Activated gamma-delta T cell treated with anti-CD3 and anti-CD28 coated beads, Interleukin-2, amount 50 U/mL, for 16 hours (primary cell): ENCODE data around the gene JSRP1.

ENCODE experiments used
- DNase-seq: peaks from one replicate; pipeline ENCODE4 v3.0.0-alpha.2; 2020; ENCODE audit warnings: low read depth

The JSRP1 gene

DNA sequence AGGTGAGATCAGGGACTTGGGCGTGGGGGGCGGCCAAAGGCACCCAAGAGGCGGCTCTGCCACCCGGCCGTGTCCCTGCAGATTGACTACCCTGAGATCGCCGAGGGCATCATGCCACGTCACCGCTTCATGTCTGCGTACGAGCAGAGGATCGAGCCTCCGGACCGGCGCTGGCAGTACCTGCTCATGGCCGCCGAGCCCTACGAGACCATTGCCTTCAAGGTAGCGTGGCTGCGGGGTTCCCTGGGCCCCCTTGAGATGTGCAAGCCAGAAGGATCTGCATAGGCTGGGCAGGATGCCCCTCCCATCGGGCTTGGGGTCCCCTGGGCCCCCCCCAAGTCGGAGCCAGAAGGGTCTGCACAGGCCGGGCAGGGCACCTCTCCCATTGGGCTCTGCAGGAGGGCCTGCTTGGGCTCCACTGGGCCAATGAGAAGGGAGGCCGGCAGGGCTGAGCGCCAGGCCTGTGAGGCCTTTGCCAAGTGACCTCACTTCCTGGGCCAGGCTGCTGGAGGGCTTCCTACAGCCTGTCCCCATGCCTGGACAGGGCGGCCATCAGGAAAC lies 9.3 kb downstream of the JSRP1 start:
- DNase-seq, result no peak

DNA sequence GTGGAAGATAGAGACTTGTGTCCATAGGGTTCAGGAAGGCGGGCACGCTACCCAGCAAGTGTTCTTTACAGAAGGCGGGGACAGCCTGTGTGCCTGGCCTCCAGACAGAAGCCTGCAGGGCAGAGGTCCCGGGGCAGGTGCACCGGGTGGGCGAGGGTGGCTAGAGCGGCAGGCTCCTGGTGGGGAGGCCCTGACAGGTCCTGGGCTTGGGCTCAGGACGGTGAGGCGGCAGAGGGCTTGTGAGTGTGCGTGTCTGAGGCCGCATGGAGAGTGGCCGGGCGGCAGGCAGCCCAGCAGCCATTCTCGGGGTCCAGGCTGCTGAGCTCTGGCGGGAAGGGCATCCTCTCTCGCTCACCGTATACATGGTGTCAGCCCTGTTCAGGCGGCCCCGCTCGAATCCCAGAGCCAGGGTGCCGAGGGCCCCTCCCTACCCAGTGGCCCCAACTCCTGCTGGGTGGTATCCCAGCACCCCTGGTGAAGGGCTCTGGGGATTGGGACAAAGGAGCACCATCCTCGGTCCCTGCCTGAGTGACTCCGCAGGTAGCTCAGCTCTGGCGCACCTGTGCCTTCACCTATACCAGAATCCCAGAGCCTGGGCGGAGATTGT lies 10.1 kb downstream of the JSRP1 start:
- no peak for DNase-seq

DNA sequence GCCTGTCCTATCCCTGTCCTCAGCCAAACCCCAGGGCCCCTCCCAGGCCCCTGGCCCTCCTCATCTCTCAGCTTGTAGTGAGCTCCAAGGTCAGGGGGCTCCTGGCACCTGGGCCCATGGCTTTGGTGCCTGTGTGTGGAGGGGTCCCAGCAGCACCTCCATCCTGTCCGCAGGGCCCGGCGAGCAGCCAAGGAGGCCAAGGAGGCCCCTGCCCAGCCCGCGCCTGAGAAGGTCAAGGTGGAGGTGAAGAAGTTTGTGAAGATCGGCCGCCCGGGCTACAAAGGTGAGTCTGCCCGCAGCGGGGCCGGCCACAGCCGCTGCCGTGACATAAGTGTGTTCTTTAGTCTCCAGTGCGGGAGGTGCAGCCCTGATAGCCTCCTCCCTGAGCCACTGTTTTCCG lies 10.9 kb downstream of the JSRP1 start:
- DNase-seq, result no peak

DNA sequence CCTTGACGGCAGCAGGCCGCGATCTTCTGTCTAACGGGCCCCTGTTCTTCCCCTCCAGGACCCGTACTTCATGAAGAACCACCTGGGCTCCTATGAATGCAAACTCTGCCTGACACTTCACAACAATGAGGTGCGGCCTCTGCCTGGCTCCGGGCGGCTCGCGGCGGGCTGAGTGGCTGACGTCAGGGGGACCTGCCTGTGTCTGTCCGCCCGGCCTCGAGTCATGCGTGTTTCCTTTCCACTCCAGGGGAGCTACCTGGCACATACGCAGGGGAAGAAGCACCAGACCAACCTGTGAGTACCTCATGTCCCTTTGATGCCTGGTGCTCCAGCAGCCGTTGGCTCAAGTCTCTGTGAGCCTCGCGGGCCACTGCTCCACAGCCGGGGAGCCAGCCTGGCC lies 11.7 kb downstream of the JSRP1 start:
- DNase-seq, result no peak

DNA sequence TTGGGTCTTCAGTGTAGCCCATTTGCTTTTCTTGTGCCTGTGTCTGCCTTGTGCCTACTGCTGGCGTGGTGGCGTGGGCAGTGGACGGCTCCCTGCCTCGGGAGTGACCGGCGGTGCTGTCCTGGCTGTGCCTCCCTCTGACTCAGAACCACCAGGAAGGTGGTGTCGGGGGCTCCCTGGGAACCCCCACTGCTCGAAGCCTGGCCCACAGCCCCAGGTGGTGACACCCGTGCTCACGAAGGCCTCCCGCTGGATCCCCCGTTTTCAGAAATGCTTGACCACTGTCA lies 12.1 kb downstream of the JSRP1 start:
- no peak for DNase-seq

DNA sequence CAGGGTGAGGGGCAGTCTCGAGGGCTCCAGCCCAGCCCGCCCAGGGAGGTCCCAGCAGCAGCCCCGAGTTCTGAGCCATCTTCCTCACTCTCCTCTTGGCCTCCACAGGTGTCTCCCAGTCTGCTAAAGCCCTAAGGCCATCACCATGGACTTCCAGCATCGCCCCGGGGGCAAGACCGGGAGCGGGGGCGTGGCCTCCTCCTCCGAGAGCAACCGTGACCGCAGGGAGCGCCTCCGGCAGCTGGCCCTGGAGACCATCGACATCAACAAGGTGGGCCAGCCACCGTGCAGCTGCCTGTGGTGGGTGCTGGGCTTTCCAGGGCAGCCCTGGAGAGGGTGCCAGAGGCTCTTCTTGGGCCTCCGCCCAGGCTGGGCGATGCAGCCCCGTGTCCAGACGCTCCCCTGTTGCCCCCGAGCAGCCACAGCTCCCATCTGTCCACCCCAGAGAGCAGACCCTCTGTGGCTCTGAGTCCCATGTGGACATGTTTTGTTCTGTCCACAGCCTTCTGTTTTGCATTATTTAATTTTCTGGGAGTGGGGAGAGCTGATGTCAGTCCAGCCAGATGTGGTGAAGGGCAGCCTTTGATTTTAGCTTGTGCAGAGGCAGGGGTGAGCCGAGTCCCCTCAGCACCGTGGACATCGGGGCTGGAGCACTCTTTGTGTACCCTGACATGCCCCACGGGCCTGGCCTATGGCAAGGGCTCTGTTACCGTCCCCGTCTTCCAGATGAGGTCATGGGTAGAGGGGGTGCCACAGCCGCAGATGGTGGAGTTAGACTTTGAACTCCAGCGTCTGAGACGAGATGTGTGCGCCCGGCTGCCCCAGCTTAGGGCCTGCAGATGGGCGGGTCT lies 12.7 kb downstream of the JSRP1 start:
- DNase-seq, result no peak

DNA sequence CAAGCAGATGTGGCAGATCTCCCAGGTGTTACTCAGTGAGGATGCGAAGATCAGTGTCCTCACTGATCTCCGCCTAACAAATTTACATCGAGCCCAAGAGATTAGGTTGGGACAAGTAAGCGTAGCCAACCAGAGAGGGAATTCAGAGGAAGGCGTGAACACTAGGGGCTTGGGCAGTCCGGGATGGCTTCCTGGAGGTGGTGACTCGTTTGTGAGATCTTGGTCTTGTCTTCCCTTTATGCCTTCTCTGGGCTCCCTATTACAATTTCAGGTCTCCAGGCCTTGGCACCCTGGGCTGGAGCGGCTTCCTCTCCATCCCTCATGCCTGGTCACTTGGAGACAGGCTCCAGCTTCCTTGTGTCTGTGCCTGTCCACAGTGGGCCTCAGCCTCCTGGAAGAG lies 13.4 kb downstream of the JSRP1 start:
- DNase-seq, result no peak

DNA sequence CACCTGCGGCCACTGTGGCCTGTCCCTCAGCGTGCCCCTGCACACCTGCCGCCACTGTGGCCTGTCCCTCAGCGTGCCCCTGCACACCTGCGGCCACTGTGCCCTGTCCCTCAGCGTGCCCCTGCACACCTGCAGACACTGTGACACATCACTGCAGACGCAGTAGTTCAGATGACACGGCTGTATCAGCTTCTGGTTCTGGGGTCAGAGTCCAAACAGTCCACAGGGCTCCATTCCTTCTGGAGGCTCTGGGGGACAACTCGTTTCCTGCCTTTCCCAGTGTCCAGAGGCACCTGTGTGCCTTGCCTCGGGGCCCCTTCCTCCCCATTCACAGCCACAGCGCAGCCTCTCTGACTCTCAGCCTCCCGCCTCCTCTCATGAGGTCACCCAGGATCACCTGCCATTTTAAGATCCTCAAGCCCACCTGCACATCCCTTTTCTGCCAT lies 14.1 kb downstream of the JSRP1 start:
- DNase-seq, result no peak

DNA sequence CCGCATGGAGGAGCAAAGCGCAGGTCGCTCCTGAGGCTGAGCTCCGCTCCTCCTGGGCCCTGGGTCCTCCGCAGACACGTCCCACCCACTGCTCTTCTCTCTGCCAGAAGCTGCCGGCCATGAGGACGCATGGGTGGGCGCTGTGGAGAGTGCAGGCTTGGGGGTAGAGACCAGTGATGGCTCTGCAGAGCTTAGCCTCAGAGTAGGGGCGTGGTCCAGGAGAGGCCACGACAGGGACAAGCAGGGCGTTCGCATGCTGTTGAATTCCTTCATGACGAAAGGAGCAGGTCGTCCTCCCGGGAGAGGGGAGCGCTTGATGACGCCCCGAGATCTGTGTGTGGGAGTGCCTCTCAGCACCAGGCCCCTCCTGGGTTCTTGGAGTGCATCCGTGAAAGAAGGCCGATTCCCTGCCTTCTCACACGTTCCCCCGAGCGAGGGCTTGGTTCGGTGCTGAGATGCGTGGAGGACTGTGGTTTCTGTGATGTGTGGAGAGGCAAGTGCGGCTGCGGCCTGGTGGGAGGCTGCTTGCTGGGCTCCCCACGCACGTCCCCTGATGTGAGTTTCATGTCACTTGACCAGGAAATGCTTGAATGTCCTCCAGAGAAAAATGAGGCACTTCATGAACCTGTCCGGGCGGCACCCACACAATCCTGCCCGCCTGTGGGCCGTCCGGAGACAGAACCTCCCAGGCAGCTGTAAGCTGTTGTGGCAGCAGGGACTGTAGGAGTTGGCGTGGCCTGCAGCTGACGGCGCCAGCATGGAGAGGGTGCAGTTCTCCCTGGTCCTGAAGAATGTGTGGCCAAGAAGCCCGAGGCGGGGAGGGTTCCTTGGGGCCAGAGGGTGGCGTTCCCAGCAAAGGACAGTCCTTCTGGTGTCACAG lies 15.1 kb downstream of the JSRP1 start:
- no peak for DNase-seq

DNA sequence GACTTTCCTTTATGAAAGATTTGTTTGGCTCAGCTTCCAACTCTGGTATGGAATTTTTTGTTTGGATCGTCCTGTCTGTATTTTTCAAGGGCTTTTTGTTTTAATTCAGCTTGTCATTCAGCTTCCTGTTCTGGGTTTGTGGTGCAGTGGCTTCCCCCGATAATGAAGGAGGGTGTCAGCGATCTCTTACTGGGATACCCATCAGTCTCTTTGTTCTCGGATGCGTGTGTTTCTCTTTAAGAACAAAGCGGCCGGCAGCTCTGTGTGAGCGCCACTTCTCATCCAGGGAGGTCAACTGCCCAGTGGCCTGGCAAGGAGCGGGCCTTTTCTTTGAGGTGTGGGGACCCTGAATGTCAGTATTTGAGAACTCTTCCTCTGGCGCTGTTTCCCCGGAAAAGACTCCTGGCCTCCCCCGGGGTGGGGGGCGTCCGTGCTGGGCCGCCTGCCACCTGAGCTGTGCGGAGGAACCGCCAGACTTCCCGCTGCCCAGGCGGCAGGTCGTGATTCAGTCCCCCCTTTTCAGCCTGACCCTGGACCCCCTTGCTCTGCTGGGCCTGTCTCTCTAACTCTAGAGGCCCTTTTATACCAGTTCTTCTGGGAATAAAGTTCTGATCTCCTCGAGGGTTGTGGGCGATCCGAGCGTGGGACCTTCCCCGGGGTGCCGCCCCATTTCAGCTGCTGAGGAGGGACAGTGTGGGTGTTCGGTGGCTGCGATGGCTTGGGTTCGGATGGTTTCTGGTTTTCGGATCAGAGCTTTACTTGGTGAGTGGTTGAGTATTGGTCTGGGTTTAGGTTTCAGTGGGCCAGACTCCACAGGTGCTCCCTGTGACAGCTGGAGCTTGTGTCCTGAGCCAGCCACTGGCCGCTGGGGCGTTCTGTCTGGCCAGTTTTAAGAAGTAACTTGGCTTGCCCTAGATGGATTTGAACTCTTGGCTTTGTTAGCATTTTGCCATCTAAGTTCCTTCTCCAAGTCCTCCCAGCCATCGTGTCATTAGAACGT lies 16.1 kb downstream of the JSRP1 start:
- DNase-seq, result no peak

DNA sequence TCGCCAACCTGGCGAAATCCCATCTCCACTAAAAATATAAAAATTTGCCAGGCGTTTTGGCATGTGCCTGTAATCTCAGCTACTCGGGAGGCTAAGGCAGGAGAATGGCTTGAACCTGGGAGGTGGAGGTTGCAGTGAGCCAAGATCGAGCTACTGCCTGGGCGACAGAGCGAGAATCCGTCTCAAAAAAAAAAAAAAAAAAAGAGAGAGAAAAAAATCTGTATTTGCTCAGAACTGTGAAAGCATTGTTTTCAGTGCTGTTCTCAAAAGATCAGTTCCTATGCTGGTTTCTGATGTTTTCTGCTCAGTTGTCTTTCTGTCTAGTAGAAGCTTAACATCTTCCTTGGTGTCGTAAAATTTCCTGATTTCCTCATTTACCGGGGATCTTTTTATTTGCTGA lies 17.0 kb downstream of the JSRP1 start:
- DNase-seq, result no peak

DNA sequence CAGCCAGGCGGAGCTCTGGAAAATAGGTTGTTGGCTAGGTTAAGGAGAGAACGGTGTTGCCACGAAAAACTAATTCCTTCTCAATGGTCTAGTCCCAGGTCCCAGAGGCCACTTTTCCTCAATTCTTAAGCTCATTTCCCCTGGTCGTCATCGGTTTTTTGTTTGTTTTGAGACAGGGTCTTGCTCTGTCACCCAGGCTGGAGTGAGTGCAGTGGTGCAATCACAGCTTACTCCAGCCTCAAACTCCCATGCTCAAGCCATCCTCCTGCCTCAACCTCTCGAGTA lies 18.4 kb downstream of the JSRP1 start:
- no peak for DNase-seq

DNA sequence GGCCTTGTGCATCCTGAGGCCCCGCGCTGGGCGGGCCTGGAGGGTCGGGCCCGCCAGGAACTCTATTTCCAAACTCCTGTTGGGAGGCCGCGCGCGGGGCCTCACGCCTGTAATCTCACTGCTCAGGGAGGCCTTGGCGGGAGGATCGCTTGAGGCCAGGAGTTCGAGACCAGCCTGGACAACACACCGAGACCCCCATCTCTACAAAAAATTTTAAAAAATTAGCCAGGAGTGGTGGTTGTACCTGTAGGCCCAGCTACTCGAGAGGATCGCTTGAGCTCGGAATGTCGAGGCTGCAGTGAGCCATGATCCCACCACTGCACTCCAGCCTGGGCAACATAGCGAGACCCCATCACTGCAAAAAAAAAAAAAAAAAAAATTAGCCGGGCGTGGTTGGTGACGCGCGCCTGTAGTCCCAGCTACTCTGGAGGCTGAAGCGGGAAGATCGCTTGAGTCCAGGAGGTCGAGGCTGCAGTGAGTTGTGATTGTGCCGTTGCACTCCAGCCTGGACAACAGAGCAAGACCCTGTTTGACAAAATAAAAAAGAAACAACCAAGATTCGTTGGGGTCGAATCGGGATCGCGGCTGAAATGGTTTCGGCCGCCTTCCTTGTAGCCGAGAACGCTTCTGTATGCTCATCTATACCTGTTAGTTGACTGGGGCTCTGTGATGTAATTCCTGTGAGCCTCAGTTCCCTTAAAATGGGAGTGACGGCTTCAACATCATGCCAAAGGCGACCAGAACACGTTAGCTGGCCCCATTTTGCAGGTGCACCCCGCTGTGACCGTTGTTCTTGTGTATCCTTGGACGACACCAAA lies 19.0 kb downstream of the JSRP1 start:
- DNase-seq, result no peak

DNA sequence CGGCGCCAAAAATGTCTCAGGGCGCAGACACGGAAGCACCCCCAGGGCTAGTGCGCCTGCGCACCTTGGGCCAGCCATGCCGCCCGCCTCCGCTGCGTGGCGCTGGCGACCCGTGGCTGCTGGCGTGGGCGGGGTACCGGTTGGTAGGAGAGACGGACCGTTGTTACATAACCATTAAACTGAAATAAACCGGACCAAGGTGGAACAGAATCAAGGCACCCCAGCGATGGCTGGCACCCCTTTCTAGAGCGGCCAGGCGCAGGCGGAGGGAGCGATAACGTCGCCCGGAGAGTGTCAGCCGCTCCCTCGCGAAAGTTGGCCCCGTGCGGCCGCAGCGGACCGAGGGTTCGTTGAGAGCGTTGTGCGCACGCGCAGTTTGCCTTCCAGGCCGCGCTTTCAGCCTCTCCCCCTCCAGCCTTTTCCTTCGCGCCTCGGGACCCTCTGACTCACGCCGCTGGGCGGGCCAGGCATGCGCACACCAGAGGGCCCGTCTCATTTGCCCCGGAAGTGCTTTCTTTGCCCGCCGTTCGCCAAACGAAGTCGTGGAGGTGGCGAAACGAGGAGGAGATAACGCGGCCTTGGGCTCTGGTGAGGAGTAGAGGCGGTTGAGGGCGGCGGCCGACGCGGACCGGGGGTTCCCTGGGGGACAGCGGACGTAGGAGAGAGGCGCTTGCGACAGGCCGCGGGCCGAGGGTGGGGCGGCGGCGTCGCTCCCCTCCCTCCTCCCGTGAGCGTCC lies 19.7 kb downstream of the JSRP1 start, which contains the start of the genes PLEKHJ1 and SF3A2:
Gene PLEKHJ1, minus strand, starts transcription at position 16 of the 737 bp plus-strand sequence. CDS start 81 bp downstream, outside the sequence.
Gene SF3A2, plus strand, starts transcription at position 511 of the 737 bp plus-strand sequence. CDS start 6,595 bp downstream, outside the sequence.
- peak; percentile 96 for DNase-seq

DNA sequence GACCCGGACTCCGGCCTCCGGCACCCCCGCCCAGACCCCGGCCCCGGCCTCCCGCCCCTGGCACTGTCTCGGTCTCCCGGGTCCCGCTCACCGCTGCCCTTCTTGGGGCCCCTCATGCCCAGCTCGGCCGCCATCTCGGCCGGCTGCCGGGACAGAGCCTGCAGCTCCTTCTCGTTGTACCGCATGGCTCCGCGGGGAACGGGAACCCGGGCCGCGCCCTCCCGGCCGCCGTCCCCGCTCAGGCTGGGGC lies 20.2 kb downstream of the JSRP1 start:
- DNase-seq, result no peak

DNA sequence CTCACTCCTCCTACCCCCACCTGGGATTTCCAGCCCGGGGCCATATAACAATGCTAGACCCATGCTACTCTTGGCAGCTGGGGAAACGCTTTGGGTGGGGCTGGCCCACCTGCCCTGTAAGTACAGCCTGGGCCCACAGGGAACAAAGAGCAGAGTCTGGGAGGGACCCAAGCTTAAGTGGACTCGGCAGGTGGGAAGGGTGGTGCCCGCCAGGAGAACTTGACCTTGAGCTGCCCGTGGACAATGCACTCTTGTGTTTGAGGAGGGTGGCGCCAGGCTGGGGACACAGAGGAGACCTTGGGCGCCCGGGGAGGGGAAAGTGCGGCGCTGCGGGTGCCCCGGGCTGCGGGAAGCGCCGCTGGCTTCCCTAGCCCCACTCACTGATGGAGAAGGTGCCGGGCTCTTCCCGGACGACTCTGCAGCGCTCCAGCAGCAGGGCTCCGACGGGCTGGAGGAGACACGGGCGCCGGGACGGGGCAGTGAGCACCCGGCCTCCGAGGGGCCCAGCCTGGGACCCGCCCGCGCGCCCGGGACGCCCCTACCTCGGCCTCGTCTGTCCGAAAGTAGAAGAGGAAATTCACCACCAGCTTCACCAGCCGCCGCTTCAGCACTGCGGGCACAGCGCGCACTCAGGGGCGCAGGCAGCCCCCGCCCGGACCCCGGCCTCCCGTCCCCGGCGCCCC lies 20.7 kb downstream of the JSRP1 start:
- no peak for DNase-seq

DNA sequence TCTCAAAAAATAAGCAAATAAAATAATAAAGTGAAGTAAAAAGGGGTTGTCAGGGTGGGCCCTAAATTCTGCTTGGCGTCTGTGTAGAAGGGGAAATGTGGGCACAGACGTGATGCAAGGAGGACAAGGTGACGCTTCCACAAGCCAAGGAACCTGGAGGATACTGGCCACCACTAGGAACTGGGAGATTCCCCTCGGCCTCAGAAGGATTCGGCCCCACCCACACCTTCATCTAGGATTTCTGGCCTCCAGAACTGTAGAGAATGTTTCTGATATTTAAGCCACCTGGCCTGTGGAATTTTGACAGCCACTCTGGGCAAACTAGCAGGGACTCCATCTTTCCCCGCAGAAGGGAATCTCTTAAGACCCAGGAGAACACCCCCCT lies 21.2 kb downstream of the JSRP1 start:
- DNase-seq, result no peak

DNA sequence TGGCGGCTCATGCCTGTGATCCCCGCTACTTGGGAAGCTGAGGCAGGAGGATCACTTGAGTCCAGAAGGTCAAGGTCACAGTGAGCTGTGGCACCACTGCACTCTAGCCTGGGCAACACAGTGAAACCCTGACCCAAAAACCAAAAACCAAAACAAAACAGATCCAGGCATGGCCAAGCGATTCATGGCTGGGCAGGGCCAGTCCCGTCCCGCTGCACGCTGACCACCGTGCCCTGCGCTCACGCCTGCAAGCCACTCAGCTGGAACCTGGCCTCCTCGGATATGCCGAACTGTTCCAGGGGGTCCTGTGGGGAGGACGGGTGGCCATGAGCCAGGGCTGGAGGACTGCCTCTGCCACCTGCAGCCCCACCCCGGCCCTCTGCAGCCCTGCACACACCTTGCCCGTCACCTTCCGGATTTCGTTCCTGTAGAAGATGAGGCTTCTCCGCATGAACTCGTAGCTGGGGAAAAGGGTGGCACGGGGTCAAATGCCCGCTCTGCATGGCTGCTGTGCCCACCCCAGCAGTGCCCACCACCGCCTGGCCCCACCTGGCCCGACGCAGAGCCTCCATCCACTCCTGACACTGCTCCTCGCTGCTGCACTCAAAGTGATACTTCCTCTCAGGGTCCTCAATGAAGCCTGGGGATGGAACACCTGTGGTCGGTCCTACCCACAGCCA lies 22.5 kb downstream of the JSRP1 start:
- no peak for DNase-seq
